GM12878 (cell line): ENCODE data around the gene FAM13C. TPM values are rescaled to one million over a fixed set of nuclear protein-coding genes. Genes with fewer than 3 reads are reported as not detected.

Experiments
- ATAC-seq: fragments of 200-7000 bp; cut with Tn5 transposase; 3 replicates; pipeline ENCODE4 v1.9.1; 2020; ENCODE audit warnings: mild to moderate bottlenecking, moderate library complexity
- BruUV-seq: library from RNA; stranded (reverse); fragments of 400-500 nt; replicated peaks from 2 replicates; lab custom pipeline; 2021; lab: Mats Ljungman, UMichigan
- CTCF ChIA-PET: fragments of 300-600 bp; sonication (Branson Sonifier 250); formaldehyde crosslinking; extraction: SDS; loops from one replicate; lab custom pipeline; 2021; ENCODE audit warnings: inconsistent platforms; lab: Yijun Ruan, JAX
- POLR2A ChIA-PET: fragments of 350-600 bp; formaldehyde crosslinking; extraction: SDS; loops from one replicate; lab custom pipeline; 2021; ENCODE audit warnings: inconsistent platforms; lab: Charles Lee
- RAD21 ChIA-PET: fragments of 300-600 bp; sonication (Branson Sonifier 250); formaldehyde crosslinking; loops from one replicate; lab custom pipeline; 2023; ENCODE audit warnings: antibody characterized with exemption; ENCODE audit not compliant: unreplicated experiment; lab: Charles Lee
- SMC1A ChIA-PET: fragments of 300-600 bp; sonication (Branson Sonifier 250); formaldehyde crosslinking; loops from one replicate; lab custom pipeline; 2023; ENCODE audit not compliant: unreplicated experiment, uncharacterized antibody; lab: Charles Lee
- DNase-seq: peaks from one replicate; pipeline ENCODE4 v3.0.0-alpha.2; 2011; ENCODE audit warnings: low read depth, low spot score
- FAIRE-seq: peaks from 3 replicates; lab custom pipeline; 2011; peaks lifted over from hg19 to GRCh38; lab: Jason Lieb, UNC
- H2AFZ ChIP-seq: 2 replicates; pipeline ENCODE4 v1.6.0; 2011; ENCODE audit warnings: low read depth, low read length, control low read depth; ENCODE audit not compliant: control insufficient read depth
- H3K27ac ChIP-seq: 2 replicates; pipeline ENCODE4 v1.5.1; 2011; ENCODE audit warnings: control low read depth; ENCODE audit not compliant: control insufficient read depth, insufficient read depth
- H3K27me3 ChIP-seq, 2 experiments: replicated peaks in 1 of 2; 2 replicates each; pipeline versions ENCODE4 v1.6.0 to v1.6.1; 2011; ENCODE audit warnings: low read length in 1 of 2; ENCODE audit not compliant: control insufficient read depth in 2 of 2, insufficient read depth in 2 of 2
- H3K36me3 ChIP-seq, 2 experiments: 2 replicates each; pipeline ENCODE4 v1.5.1; 2011; ENCODE audit warnings: low read length in 1 of 2; ENCODE audit not compliant: control insufficient read depth in 2 of 2, insufficient read depth in 2 of 2
- H3K4me1 ChIP-seq: 2 replicates; pipeline ENCODE4 v1.6.1; 2011; ENCODE audit warnings: mild to moderate bottlenecking, low read length, moderate library complexity, mixed read lengths; ENCODE audit not compliant: control insufficient read depth, insufficient read depth
- H3K4me2 ChIP-seq: 2 replicates; pipeline ENCODE4 v1.6.0; 2011; ENCODE audit warnings: control low read depth; ENCODE audit not compliant: control insufficient read depth, insufficient read depth
- H3K4me3 ChIP-seq: fragments of 200-600 bp; sonication (generic); 2 replicates; pipeline ENCODE4 v1.5.1; 2016
- H3K79me2 ChIP-seq: 2 replicates; pipeline ENCODE4 v1.6.0; 2011; ENCODE audit warnings: low read length; ENCODE audit not compliant: control insufficient read depth, insufficient read depth
- H3K9ac ChIP-seq: 2 replicates; pipeline ENCODE4 v1.8.0; 2011; ENCODE audit warnings: low read length, control low read depth, mixed read lengths; ENCODE audit not compliant: control insufficient read depth, insufficient read depth
- H3K9me3 ChIP-seq: replicated peaks from 3 replicates; pipeline ENCODE4 v1.5.1; 2011; ENCODE audit warnings: mild to moderate bottlenecking, low read length; ENCODE audit not compliant: control insufficient read depth, insufficient read depth
- H4K20me1 ChIP-seq: 2 replicates; pipeline ENCODE4 v1.6.0; 2011; ENCODE audit not compliant: control insufficient read depth, insufficient read depth
- FOXM1 ChIP-seq: IDR thresholded peaks from 2 replicates; pipeline ENCODE4 v1.6.1; 2012; ENCODE audit warnings: low read depth, mild to moderate bottlenecking, inconsistent platforms, low read length, moderate library complexity
- HCFC1 ChIP-seq: fragments of 150-350 bp; IDR thresholded peaks from 2 replicates; pipeline ENCODE4 v1.6.1; 2014; ENCODE audit warnings: low read length
- IKZF1 ChIP-seq: fragments of 450-650 bp; conservative IDR thresholded peaks from 2 replicates; pipeline ENCODE4 v1.6.1; 2017; ENCODE audit warnings: antibody characterized with exemption, mild to moderate bottlenecking
- IRF4 ChIP-seq: IDR thresholded peaks from 2 replicates; pipeline ENCODE4 v1.6.1; 2011; ENCODE audit warnings: low read depth, low read length
- MEF2B ChIP-seq: fragments of 450-650 bp; IDR thresholded peaks from 2 replicates; pipeline ENCODE4 v1.6.1; 2018; ENCODE audit warnings: mild to moderate bottlenecking, moderate library complexity; ENCODE audit not compliant: partially characterized antibody, poor library complexity, severe bottlenecking
- MYC ChIP-seq: IDR thresholded peaks from 2 replicates; pipeline ENCODE4 v1.6.1; 2011; ENCODE audit warnings: mild to moderate bottlenecking, low read length, moderate library complexity, inconsistent platforms; ENCODE audit not compliant: insufficient read depth, insufficient replicate concordance, insufficient read length, severe bottlenecking
- NFXL1 ChIP-seq: fragments of 450-650 bp; IDR thresholded peaks from 2 replicates; pipeline ENCODE4 v1.6.1; 2017; ENCODE audit warnings: antibody characterized with exemption, mild to moderate bottlenecking, borderline replicate concordance
- NKRF ChIP-seq: fragments of 450-650 bp; conservative IDR thresholded peaks from 2 replicates; pipeline ENCODE4 v1.6.1; 2017; ENCODE audit warnings: mild to moderate bottlenecking, moderate library complexity
- NR2C2 ChIP-seq: IDR thresholded peaks from 2 replicates; pipeline ENCODE4 v1.6.1; 2011; ENCODE audit warnings: borderline replicate concordance, low read depth; ENCODE audit not compliant: control insufficient read depth, insufficient read length
- PKNOX1 ChIP-seq: fragments of 450-650 bp; IDR thresholded peaks from 2 replicates; pipeline ENCODE4 v1.6.1; 2016; ENCODE audit warnings: mild to moderate bottlenecking
- POLR2A ChIP-seq: IDR thresholded peaks from 2 replicates; pipeline ENCODE4 v1.6.1; 2011; ENCODE audit warnings: low read depth, mild to moderate bottlenecking, low read length
- ZNF622 ChIP-seq: fragments of 450-650 bp; IDR thresholded peaks from 2 replicates; pipeline ENCODE4 v1.6.1; 2017; ENCODE audit warnings: mild to moderate bottlenecking, inconsistent platforms
- WGBS: methylation state at CpG from one replicate; pipeline ENCODE4 v1.1.6; 2016; ENCODE audit warnings: low lambda C conversion rate; ENCODE audit not compliant: insufficient replicate concordance, insufficient coverage; ENCODE audit errors: missing lambda C conversion rate; 5-methylcytosine and 5-hydroxymethylcytosine counted together
- in situ Hi-C: fragments of 300-500 bp; cut with MboI; formaldehyde crosslinking; loops from 9 replicates; pipeline ENCODE4 v1.14.3; 2018; ENCODE audit warnings: mixed read lengths
- intact Hi-C: fragments of 100-400 bp; cut with micrococcal nuclease; formaldehyde crosslinking; loops from one replicate; pipeline ENCODE4 v1.14.2; 2022; ENCODE audit not compliant: unreplicated experiment
- polyA plus RNA-seq, 11 experiments: library from polyadenylated mRNA; depleted of rRNA in 4 of 11; unstranded in 6 of 11; stranded (reverse) in 5 of 11; fragments of >200 nt; fragmentation: Nextera tagmentation in 4 of 11; fragmentation: Illumina TruSeq in 1 of 11; extraction: Ambion mirVana in 4 of 11; extraction: Trizol in 1 of 11; gene quantifications; 1 replicate in 1 of 11; 2 replicates in 10 of 11; pipeline versions ENCODE4 v1.2.1 to v1.2.3, GENCODE V29; 2011 to 2016; ENCODE audit warnings: inconsistent platforms in 2 of 11, missing spikeins in 2 of 11, low read depth in 1 of 11
- total RNA-seq, 4 experiments: library from RNA; depleted of rRNA in 3 of 4; stranded (reverse); fragments of >200 nt in 3 of 4; fragmentation: Illumina TruSeq in 1 of 4; extraction: Trizol in 1 of 4; gene quantifications; 2 replicates each; pipeline versions ENCODE4 v1.2.1 to v1.2.3, GENCODE V29; 2013 to 2021
- TF ChIP-seq, protein P1 (sequence below): IDR thresholded peaks from 2 replicates; pipeline ENCODE4 v1.6.1; 2011; ENCODE audit warnings: low read depth, low read length, improper control_type of control experiment, borderline replicate concordance

FAM13C gene
- total and polyA plus RNA-seq, 10 of the 15 experiments (the other 5 are each of a cell fraction or from before 2014, with no cell fraction given) = 0.04 to 0.31 (median 0.13) TPM; not detected in 5

- SMC1A ChIA-PET = interaction anchor here (1.4 kb wide), 1 partner anchor 19 kb away, joined by 4 read pairs; no protein-coding TSS in a partner anchor
- intact Hi-C loops = no loop called here
- POLR2A ChIA-PET = no interaction called here
- DNase-seq (no peak), FAIRE-seq (no peak), ATAC-seq (no peak)
- in situ Hi-C loops = no loop called here
- H3K4me1 ChIP-seq = no peaks in the 10 kb centered on the region
- no peak overlapping the region for H3K9ac ChIP-seq
- no TSS peak for BruUV-seq
- H3K9me3 ChIP-seq = no peaks in the 10 kb centered on the region
- H3K27me3 ChIP-seq = no peaks in the 10 kb centered on the region
- H3K36me3 ChIP-seq = no peaks in the 10 kb centered on the region
- no peak overlapping the region for H2AFZ ChIP-seq
- no peaks in the 10 kb centered on the region for H4K20me1 ChIP-seq
- WGBS = 35% methylated on average over 1 of the region's 1 CpG
- no peak overlapping the region for H3K4me3 ChIP-seq
- H3K4me2 ChIP-seq = no peak overlapping the region
- no peaks in the 10 kb centered on the region for H3K79me2 ChIP-seq
- RAD21 ChIA-PET = no interaction called here
- CTCF ChIA-PET = no interaction called here
- H3K27ac ChIP-seq = no peak overlapping the region
- no peak for TF ChIP-seq FOXM1
- TF ChIP-seq NFXL1 = no peak
- no peak for TF ChIP-seq IRF4
- TF ChIP-seq MEF2B = no peak
- TF ChIP-seq, protein P1, sequence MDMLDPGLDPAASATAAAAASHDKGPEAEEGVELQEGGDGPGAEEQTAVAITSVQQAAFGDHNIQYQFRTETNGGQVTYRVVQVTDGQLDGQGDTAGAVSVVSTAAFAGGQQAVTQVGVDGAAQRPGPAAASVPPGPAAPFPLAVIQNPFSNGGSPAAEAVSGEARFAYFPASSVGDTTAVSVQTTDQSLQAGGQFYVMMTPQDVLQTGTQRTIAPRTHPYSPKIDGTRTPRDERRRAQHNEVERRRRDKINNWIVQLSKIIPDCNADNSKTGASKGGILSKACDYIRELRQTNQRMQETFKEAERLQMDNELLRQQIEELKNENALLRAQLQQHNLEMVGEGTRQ = no peak
- TF ChIP-seq NR2C2 = no peak
Measured at GRCh38 chr10:59255463-59255862, 106.9 kb downstream of the FAM13C start.

DNA sequence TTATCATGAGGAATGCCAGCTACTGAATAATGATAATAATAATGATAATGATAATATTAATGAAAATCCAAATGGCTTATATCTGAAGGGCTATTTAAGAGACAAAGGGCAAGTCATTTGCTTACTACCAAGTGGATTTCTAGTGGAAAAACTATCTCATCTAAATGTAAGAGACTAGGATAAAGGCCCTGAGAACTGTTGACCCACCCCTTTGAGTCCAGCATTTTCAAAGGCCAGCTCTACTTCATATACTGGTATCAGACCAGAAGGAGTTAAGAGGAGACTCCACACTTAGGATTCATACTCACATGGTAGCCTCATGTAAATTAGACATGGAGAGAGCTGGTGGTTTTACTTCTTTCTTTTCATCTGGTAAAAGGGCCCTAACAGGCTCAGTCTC, 109.9 kb downstream of the FAM13C start:
- no peak overlapping the region for H3K4me3 ChIP-seq
- POLR2A ChIA-PET = no interaction called here
- H3K27ac ChIP-seq = no peak overlapping the region
- no peaks in the 10 kb centered on the region for H3K27me3 ChIP-seq
- H3K9me3 ChIP-seq = no peaks in the 10 kb centered on the region
- no TSS peak for BruUV-seq
- DNase-seq (no peak), ATAC-seq (no peak), FAIRE-seq (no peak)
- H3K9ac ChIP-seq = no peak overlapping the region
- SMC1A ChIA-PET = no interaction called here
- H3K4me2 ChIP-seq = no peak overlapping the region
- H3K4me1 ChIP-seq = no peaks in the 10 kb centered on the region
- intact Hi-C loops = no loop called here
- H3K36me3 ChIP-seq = no peaks in the 10 kb centered on the region
- RAD21 ChIA-PET = no interaction called here
- CTCF ChIA-PET = interaction anchor here (1.1 kb wide), 1 partner anchor 10 kb away, joined by 3 read pairs; no protein-coding TSS in a partner anchor
- no peaks in the 10 kb centered on the region for H3K79me2 ChIP-seq
- in situ Hi-C loops = no loop called here
- no peak overlapping the region for H2AFZ ChIP-seq
- H4K20me1 ChIP-seq = no peaks in the 10 kb centered on the region
- TF ChIP-seq POLR2A (no peak), PKNOX1 (no peak), ZNF622 (no peak), MYC (no peak), HCFC1 (no peak), IKZF1 (no peak), NKRF (no peak)
